H1 (cell line): Measurements from ENCODE around the gene ZNF646. TPM values are rescaled to one million over a fixed set of nuclear protein-coding genes. Genes with fewer than 3 reads are reported as not detected.

Experiments
- BACH1 ChIP-seq: IDR thresholded peaks from 2 replicates; pipeline ENCODE4 v1.6.1; 2012; ENCODE audit warnings: low read length, improper control_type of control experiment
- CEBPB ChIP-seq: IDR thresholded peaks from 2 replicates; pipeline ENCODE4 v1.6.1; 2012; ENCODE audit warnings: low read depth, low read length
- CREB1 ChIP-seq: IDR thresholded peaks from 2 replicates; pipeline ENCODE4 v1.6.1; 2012; ENCODE audit warnings: inconsistent platforms
- CTCF ChIP-seq, 3 experiments: IDR thresholded peaks; 1 replicate in 2 of 3; 2 replicates in 1 of 3; pipeline versions ENCODE4 v1.5.1 to v1.6.1; 2011; ENCODE audit warnings: low read length in 3 of 3, mild to moderate bottlenecking in 3 of 3, inconsistent platforms in 2 of 3, low read depth in 1 of 3, moderate library complexity in 1 of 3; ENCODE audit not compliant: insufficient read depth in 1 of 3; ENCODE audit errors: control extremely low read depth in 1 of 3
- EGR1 ChIP-seq: IDR thresholded peaks from 2 replicates; pipeline ENCODE4 v1.6.1; 2011; ENCODE audit warnings: low read depth, low read length, borderline replicate concordance
- EZH2 ChIP-seq: fragments of 200-600 bp; sonication (generic); IDR thresholded peaks from 2 replicates; pipeline ENCODE4 v1.7.1; 2012; ENCODE audit warnings: low read depth, mild to moderate bottlenecking, moderate library complexity, low read length, inconsistent platforms; ENCODE audit not compliant: severe bottlenecking
- FOSL1 ChIP-seq: IDR thresholded peaks from 2 replicates; pipeline ENCODE4 v1.6.1; 2011; ENCODE audit warnings: mild to moderate bottlenecking, low read depth, low read length, moderate library complexity; ENCODE audit not compliant: insufficient read depth
- HDAC6 ChIP-seq: IDR thresholded peaks from one replicate; pipeline ENCODE4 v1.7.1; 2012; ENCODE audit warnings: low read depth, mild to moderate bottlenecking, inconsistent platforms, low read length, moderate library complexity
- POLR2A ChIP-seq, 2 experiments: IDR thresholded peaks; 1 replicate in 1 of 2; 2 replicates in 1 of 2; pipeline ENCODE4 v1.6.1; 2011; ENCODE audit warnings: low read depth in 2 of 2, low read length in 2 of 2, mild to moderate bottlenecking in 2 of 2; ENCODE audit errors: control extremely low read depth in 1 of 2
- POU5F1 ChIP-seq: IDR thresholded peaks from 2 replicates; pipeline ENCODE4 v1.6.1; 2011; ENCODE audit warnings: low read depth, mild to moderate bottlenecking, low read length, moderate library complexity
- SAP30 ChIP-seq: fragments of 300-600 bp; sonication (generic); IDR thresholded peaks from 2 replicates; pipeline ENCODE4 v1.7.1; 2012; ENCODE audit warnings: low read length, moderate library complexity, mild to moderate bottlenecking, inconsistent platforms; ENCODE audit not compliant: insufficient read depth, insufficient replicate concordance
- SIN3A ChIP-seq, 2 experiments: IDR thresholded peaks in 1 of 2; conservative IDR thresholded peaks in 1 of 2; 2 replicates each; pipeline ENCODE4 v1.6.1; 2011 to 2012; ENCODE audit warnings: low read length in 2 of 2, improper control_type of control experiment in 1 of 2, low read depth in 1 of 2, mild to moderate bottlenecking in 1 of 2
- SIRT6 ChIP-seq: IDR thresholded peaks from one replicate; pipeline ENCODE4 v1.7.1; 2012; ENCODE audit warnings: low read length, inconsistent platforms
- SIX5 ChIP-seq: IDR thresholded peaks from 2 replicates; pipeline ENCODE4 v1.6.1; 2011; ENCODE audit warnings: mild to moderate bottlenecking, low read depth, low read length
- SP2 ChIP-seq: IDR thresholded peaks from 2 replicates; pipeline ENCODE4 v1.6.1; 2012; ENCODE audit warnings: mild to moderate bottlenecking, low read length, inconsistent platforms
- SP4 ChIP-seq: IDR thresholded peaks from 2 replicates; pipeline ENCODE4 v1.6.1; 2012; ENCODE audit warnings: low read length, inconsistent platforms
- SRF ChIP-seq: IDR thresholded peaks from 2 replicates; pipeline ENCODE4 v1.6.1; 2011; ENCODE audit warnings: mild to moderate bottlenecking, low read depth, low read length, moderate library complexity
- SUZ12 ChIP-seq: fragments of 200-600 bp; sonication (generic); IDR thresholded peaks from 2 replicates; pipeline ENCODE4 v1.6.1; 2012; ENCODE audit warnings: mild to moderate bottlenecking, inconsistent platforms, low read length, moderate library complexity, mixed read lengths
- TAF1 ChIP-seq: IDR thresholded peaks from 2 replicates; pipeline ENCODE4 v1.6.1; 2011; ENCODE audit warnings: mild to moderate bottlenecking, low read depth, low read length
- TCF12 ChIP-seq: IDR thresholded peaks from 2 replicates; pipeline ENCODE4 v1.6.1; 2011; ENCODE audit warnings: low read depth, mild to moderate bottlenecking, low read length
- YY1 ChIP-seq: IDR thresholded peaks from 2 replicates; pipeline ENCODE4 v1.6.1; 2011; ENCODE audit warnings: low read depth, mild to moderate bottlenecking, low read length
- polyA plus RNA-seq, 7 experiments: library from polyadenylated mRNA; depleted of rRNA in 3 of 7; stranded (reverse) in 5 of 7; unstranded in 2 of 7; fragments of >200 nt in 5 of 7; fragments of 200-250 nt in 2 of 7; gene quantifications; 1 replicate in 5 of 7; 2 replicates in 1 of 7; 4 replicates in 1 of 7; pipeline versions ENCODE4 v1.2.1 to v1.2.3, GENCODE V29; 2011 to 2013; ENCODE audit warnings: missing spikeins in 2 of 7, mixed read lengths in 2 of 7
- total RNA-seq: library from RNA; stranded (reverse); fragmentation: NEBNext Ultra II Directional; extraction: Animal tissue kit (Norgen Biotek cat#: 25700); gene quantifications from 2 replicates; pipeline ENCODE4 v1.2.1, GENCODE V29; 2021

Gene ZNF646
- total and polyA plus RNA-seq, 2 of the 8 experiments (the other 6 are each of a cell fraction or from before 2014, with no cell fraction given), result 6.5 to 25.0 TPM

DNA sequence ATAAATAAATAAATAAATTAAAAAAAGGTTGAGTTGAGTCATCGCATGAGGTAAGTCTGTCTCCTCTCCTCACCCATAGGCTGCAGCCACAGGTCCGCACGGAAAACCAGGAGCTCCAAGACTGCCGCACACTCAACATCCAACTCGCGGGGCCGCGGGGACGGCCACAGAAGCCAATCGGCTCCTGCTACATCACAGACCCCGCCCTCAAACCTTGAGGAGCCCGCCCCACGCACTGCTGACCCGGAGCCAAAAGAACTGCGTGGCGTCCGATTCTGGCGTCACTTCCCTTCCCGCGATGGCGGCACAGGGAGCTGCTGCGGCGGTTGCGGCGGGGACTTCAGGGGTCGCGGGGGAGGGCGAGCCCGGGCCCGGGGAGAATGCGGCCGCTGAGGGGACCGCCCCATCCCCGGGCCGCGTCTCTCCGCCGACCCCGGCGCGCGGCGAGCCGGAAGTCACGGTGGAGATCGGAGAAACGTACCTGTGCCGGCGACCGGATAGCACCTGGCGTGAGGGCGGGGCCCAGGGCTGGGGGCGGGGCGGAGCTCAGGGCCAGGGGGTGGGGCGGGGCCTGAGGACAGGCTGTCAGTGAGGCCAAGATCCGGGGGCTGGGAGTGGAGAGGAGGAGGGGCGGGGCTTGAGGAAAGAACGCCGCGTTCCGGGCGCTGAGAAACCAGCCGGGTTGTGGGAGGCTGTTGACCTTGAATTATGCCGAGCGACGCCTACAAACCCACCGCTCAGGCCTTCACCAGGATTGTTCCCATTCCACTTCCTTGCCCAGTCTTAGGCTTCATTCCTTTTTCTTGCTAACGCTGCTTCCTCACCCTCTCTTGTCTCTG is 43.4 kb downstream of the ZNF646 start, which contains the start of gene KAT8 (continued):
- TF ChIP-seq POU5F1 (no peak), SAP30 (peak; percentile 76), SP4 (no peak), FOSL1 (no peak), TAF1 (peak; percentile 86), YY1 (peak; percentile 92), POLR2A (IDR thresholded peaks at IDR 0.05; ENCODE audit: control extremely low read depth in 1 of 2, low read depth in 2 of 2, low read length in 2 of 2) (peak; percentile 62 to 95), CEBPB (no peak), EZH2 (no peak), EGR1 (no peak), SIX5 (no peak; the same call in 1 of the 2 replicates), SIRT6 (no peak), CTCF (IDR thresholded peaks at IDR 0.05; ENCODE audit: control extremely low read depth in 1 of 3, insufficient read depth in 1 of 3, low read depth in 1 of 3, low read length in 3 of 3) (peak in 1 of 3 experiments; percentile 4; a peak in 1 of 4 replicates), HDAC6 (no peak), SUZ12 (no peak), SRF (no peak), SP2 (no peak), CREB1 (peak; percentile 94), TCF12 (no peak), BACH1 (no peak; the same call in 1 of the 2 replicates), SIN3A (conservative IDR thresholded peaks at IDR 0.05 in 1 of 2, IDR thresholded peaks at IDR 0.05 in 1 of 2; ENCODE audit: low read depth in 1 of 2, low read length in 2 of 2) (peak; percentile 45 to 69; a peak in 1 of 4 replicates)
